Osteoblast (primary cell): ENCODE measurements around the gene METTL1. TPM values are rescaled to one million over a fixed set of nuclear protein-coding genes. Genes with fewer than 3 reads are reported as not detected.

ENCODE experiments used
- DNase-seq: peaks from one replicate; pipeline ENCODE4 v3.0.0; 2011; ENCODE audit warnings: low spot score, mixed read lengths; ENCODE audit not compliant: insufficient read length; ENCODE audit errors: missing footprints
- H2AFZ ChIP-seq: 2 replicates; pipeline ENCODE4 v1.6.0; 2011; ENCODE audit warnings: mild to moderate bottlenecking, low read length
- H3K27ac ChIP-seq: 2 replicates; pipeline ENCODE4 v1.5.1; 2011; ENCODE audit warnings: mild to moderate bottlenecking, low read depth, low read length, moderate library complexity
- H3K27me3 ChIP-seq: 2 replicates; pipeline ENCODE4 v1.6.0; 2012; ENCODE audit warnings: mild to moderate bottlenecking, control low read depth, inconsistent platforms, low read length, moderate library complexity; ENCODE audit not compliant: insufficient read depth
- H3K36me3 ChIP-seq: 2 replicates; pipeline ENCODE4 v1.5.1; 2011; ENCODE audit warnings: mild to moderate bottlenecking, low read length, control low read depth, moderate library complexity; ENCODE audit not compliant: insufficient read depth
- H3K4me1 ChIP-seq: 2 replicates; pipeline ENCODE4 v1.5.1; 2011; ENCODE audit warnings: mild to moderate bottlenecking, low read length, control low read depth, moderate library complexity; ENCODE audit not compliant: insufficient read depth
- H3K4me2 ChIP-seq: 2 replicates; pipeline ENCODE4 v1.6.0; 2011; ENCODE audit warnings: mild to moderate bottlenecking, low read length; ENCODE audit not compliant: insufficient read depth
- H3K4me3 ChIP-seq: fragments of 200-600 bp; sonication (generic); 3 replicates; pipeline ENCODE4 v1.5.1; 2012; ENCODE audit warnings: mild to moderate bottlenecking, low read length, inconsistent platforms; ENCODE audit not compliant: insufficient read depth
- H3K79me2 ChIP-seq: 2 replicates; pipeline ENCODE4 v1.6.0; 2012; ENCODE audit warnings: mild to moderate bottlenecking, low read length, control low read depth, inconsistent platforms; ENCODE audit not compliant: insufficient read depth
- H3K9me3 ChIP-seq: 2 replicates; pipeline ENCODE4 v1.5.1; 2011; ENCODE audit warnings: low read depth, low read length, control low read depth
- H4K20me1 ChIP-seq: 2 replicates; pipeline ENCODE4 v1.6.0; 2012; ENCODE audit warnings: mild to moderate bottlenecking, low read length, control low read depth; ENCODE audit not compliant: insufficient read depth
- CTCF ChIP-seq: IDR thresholded peaks from 2 replicates; pipeline ENCODE4 v1.5.1; 2011; ENCODE audit warnings: mild to moderate bottlenecking, low read depth, low read length, moderate library complexity; ENCODE audit errors: extremely low read depth
- total RNA-seq: library from RNA; depleted of rRNA; stranded (reverse); fragments of >200 nt; gene quantifications from 2 replicates; pipeline ENCODE4 v1.2.3, GENCODE V29; 2012

METTL1 gene
- total RNA-seq, 1 donor: 2.9 TPM

DNA sequence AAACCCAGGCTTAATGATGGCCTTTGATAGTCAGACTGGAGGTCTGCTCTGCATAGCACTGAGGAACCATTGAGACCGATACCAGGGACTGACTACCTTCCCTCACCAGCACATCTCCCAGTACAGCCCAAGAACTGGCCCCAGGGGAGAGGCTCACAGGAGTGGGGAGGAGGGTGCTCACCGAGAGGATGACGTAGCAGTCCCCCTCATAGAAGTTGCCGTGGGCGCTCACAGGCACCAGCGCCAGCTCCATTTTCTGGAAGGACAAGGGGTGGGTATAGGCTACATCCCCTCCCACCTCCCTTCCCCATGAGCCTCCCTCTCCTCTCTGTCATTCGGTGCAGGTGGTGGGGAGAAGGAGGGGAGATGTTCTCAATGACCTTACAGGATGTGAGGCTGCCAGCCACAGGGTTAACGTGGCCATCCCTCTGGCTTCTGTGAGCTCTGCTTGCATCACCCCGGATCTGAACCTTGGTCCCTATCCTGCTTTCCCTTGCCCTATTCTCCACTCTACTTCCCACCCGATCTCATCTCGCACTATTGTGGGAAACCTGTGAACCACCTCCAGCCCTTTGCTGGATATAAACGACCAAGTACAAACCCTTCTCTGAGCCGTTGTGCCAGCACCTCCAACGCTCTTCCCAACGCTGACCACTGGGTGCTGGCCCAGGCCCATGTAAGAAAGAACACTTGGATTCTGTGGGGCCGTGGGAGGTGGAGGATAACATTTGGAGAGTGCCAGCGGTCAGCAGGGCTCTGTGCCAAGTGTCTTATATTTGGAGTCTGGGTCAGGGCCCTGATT lies 42.3 kb upstream of the METTL1 start:
- Histone ChIP-seq H2AFZ (no peak overlapping the region), H3K27ac (no peak overlapping the region)

GRCh38 chr12:57813111-57813970 lies 41.4 kb upstream of the METTL1 start:
- Histone ChIP-seq H3K27me3 (no peaks in the 10 kb centered on the region), H3K9me3 (no peaks in the 10 kb centered on the region), H2AFZ (no peak overlapping the region), H3K4me3 (no peak overlapping the region), H3K4me1 (peaks cover 22% of the 10 kb centered on the region), H3K79me2 (no peaks in the 10 kb centered on the region), H3K36me3 (peaks cover 16% of the 10 kb centered on the region), H3K4me2 (no peak overlapping the region), H3K27ac (no peak overlapping the region), H4K20me1 (peaks cover 21% of the 10 kb centered on the region)
- TF ChIP-seq CTCF: no peak
- no peak for DNase-seq

More for the DNA sequence above, 42.3 kb upstream of the METTL1 start:
- TF ChIP-seq CTCF: peak; percentile 37
- peaks cover 21% of the 10 kb centered on the region for H4K20me1 ChIP-seq
- H3K4me3 ChIP-seq: peak overlapping the region; percentile 4
- H3K36me3 ChIP-seq: peaks cover 17% of the 10 kb centered on the region
- H3K9me3 ChIP-seq: no peaks in the 10 kb centered on the region
- peaks cover 22% of the 10 kb centered on the region for H3K4me1 ChIP-seq
- no peaks in the 10 kb centered on the region for H3K27me3 ChIP-seq
- H3K79me2 ChIP-seq: no peaks in the 10 kb centered on the region
- no peak for DNase-seq
- peak overlapping the region; percentile 28 for H3K4me2 ChIP-seq

DNA sequence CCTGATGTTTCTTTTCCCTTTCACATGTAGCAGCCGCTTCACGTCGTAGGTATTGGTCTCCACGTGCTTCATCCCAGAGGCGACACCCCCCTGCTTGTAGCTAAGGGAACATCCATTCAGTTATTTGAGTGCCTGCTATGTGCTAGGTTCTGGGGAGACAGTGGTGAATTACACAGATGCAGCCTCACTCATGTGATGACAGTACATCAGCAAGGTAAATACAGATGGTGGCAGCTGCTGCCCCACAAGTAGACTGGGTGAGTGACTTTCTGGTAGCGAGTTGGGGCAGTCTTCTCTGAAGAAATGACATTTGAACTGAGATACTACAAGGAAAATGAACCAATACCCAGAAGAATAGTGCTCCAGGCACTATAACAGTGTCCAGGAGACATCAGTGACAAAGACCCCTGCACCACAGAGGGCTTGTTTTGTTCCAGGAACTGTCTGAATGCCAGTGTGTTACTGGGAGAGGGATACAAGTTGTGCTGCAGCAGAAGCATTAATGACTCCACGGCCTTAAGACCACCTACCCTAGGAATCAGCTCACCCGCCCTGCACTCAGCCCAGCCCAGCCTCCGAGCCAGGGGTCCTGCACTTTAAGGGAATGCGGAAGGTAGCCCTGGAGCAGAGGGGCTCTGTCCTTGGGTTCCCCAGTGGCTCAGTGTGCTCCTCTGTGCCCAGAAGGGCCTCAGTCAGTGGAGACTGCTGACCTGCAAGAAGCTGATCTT lies 39.3 kb upstream of the METTL1 start:
- H4K20me1 ChIP-seq: peaks cover 17% of the 10 kb centered on the region
- no peak overlapping the region for H3K27ac ChIP-seq
- H3K36me3 ChIP-seq: peaks cover 18% of the 10 kb centered on the region
- H3K9me3 ChIP-seq: no peaks in the 10 kb centered on the region
- H2AFZ ChIP-seq: no peak overlapping the region
- H3K27me3 ChIP-seq: no peaks in the 10 kb centered on the region
- H3K4me3 ChIP-seq: no peak overlapping the region
- no peak for DNase-seq
- peaks cover 16% of the 10 kb centered on the region for H3K4me1 ChIP-seq
- TF ChIP-seq CTCF: no peak
- H3K4me2 ChIP-seq: no peak overlapping the region
- H3K79me2 ChIP-seq: no peaks in the 10 kb centered on the region
